Measurements from ENCODE around the gene DNAAF9. TPM values are rescaled to one million over a fixed set of nuclear protein-coding genes. Genes with fewer than 3 reads are reported as not detected.
A peak's percentile ranks its signal among the peaks of the same experiment; 100 is the strongest.

The DNAAF9 gene
- total RNA-seq: 3.7 and 4.5 TPM in 2 replicates

DNA sequence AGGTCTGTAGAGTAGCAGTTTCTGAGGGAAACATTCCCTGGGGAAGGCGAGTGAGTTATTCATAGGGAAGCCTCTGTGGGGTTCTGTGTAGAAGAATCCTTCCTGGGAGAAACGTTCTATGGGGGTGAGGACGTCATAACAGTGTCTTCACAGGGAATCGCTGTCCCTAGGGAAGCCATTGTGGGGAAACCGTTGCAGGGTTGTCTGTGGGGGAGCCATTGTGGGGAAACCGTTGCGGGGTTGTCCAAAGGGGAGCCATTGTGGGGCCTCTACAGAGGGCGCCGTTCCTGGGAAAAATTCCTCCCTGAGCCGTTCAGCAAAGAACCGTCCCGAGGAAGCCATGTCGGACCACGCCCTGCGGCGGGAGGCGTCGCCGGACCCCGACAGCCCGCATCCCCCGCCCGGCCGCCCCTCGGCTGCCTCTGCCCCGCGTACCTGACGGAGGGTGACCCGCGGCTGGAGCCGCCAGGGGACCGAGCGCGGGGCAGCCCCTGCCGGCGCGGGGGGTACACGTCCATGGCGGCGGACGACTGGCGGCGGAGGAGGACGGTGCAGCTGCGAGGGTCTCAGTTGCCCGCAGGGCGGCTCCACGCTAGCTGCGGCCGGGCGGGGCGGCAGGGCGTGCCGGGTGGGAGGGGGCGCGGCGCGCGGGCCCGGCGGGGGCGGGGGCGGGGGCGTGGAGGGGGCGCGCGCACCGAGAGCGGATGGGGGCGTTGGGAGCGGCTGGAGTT, at the start of gene DNAAF9:
TSS of gene DNAAF9 (minus strand) at position 630 of the 731 bp plus-strand sequence. CDS start at position 518, 112 bp downstream.
- intact Hi-C loops (cut with micrococcal nuclease): loop anchor here (1.0 to 10.0 kb wide), 5 partner anchors 64 to 232 kb away; partner anchors contain the start of genes ATRN, LZTS3 and SLC4A11
- no peak for TF ChIP-seq CTCF (IDR thresholded peaks at IDR 0.05)
- Mint-ChIP-seq H3K27ac (peak within 1 kb of the TSS; percentile 91), H3K27me3 (no peaks in the 10 kb centered on the region), H3K4me1 (peaks cover 21% of the 10 kb centered on the region), H3K36me3 (ENCODE audit: low read depth) (peaks cover 5% of the 10 kb centered on the region), H3K4me3 (peak within 1 kb of the TSS; percentile 96), H3K9me3 (no peaks in the 10 kb centered on the region)
- DNase-seq: peak; percentile 68
- ATAC-seq (ENCODE audit: low read depth): peak; percentile 69
- ChIA-PET POLR2A (interaction anchor here (0.7 to 0.8 kb wide), 3 partner anchors 63 to 199 kb away, joined by 3 to 4 read pairs (median 3); no protein-coding TSS in a partner anchor), CTCF (no interaction called here)

DNA sequence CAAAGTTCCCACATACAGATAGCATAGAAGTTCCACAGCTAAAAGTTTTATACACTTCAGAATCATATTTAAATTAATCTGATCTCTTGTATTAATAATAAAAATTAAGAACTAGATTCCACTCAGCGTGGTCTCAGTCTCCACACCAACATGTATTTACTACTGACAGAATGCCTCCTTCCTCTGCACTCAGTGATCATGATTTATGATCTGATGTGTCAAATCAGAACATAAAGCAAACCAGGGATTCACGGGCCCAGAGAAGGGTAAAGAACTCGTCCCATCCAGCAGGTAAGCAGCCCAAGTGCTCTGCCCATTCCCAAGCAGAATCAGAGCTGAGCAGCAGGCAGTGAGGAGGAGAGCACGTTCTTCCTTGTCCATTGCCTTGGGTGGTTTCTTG, 49.2 kb upstream of the DNAAF9 start:
- ATAC-seq (ENCODE audit: low read depth) (no peak), DNase-seq (no peak)
- Mint-ChIP-seq H3K27me3 (peaks cover 13% of the 10 kb centered on the region), H3K27ac (no peak overlapping the region), H3K4me1 (no peaks in the 10 kb centered on the region), H3K9me3 (no peaks in the 10 kb centered on the region), H3K36me3 (ENCODE audit: low read depth) (no peaks in the 10 kb centered on the region), H3K4me3 (no peak overlapping the region)
- ChIA-PET POLR2A (no interaction called here), CTCF (no interaction called here)
- intact Hi-C loops (cut with micrococcal nuclease): no loop called here
- TF ChIP-seq CTCF (IDR thresholded peaks at IDR 0.05): no peak

DNA sequence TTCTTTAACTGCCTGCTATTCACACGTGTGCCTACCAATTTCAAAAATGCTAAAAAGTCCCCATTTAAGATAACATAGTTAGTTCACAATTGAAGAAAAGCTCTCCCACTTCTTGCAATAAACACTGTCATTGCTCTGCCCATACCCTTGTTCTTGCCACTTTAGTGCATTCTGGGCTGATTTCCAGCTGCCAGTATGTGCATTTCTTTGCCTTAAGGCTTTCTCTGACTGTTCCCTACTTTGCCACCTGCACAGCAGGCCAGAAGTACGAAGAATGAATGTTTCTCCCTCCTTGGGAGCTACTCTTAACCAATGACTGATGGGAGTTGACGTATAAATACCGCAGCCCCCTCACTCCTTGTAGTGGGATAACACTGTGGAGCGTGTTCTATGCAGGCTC, 47.4 kb upstream of the DNAAF9 start:
- CTCF ChIA-PET: no interaction called here
- no peak overlapping the region for H3K27ac Mint-ChIP-seq
- ATAC-seq (ENCODE audit: low read depth) (no peak), DNase-seq (no peak)
- H3K36me3 Mint-ChIP-seq (ENCODE audit: low read depth): no peaks in the 10 kb centered on the region
- no peaks in the 10 kb centered on the region for H3K4me1 Mint-ChIP-seq
- H3K9me3 Mint-ChIP-seq: no peaks in the 10 kb centered on the region
- no peak for TF ChIP-seq CTCF (IDR thresholded peaks at IDR 0.05)
- no peak overlapping the region for H3K4me3 Mint-ChIP-seq
- POLR2A ChIA-PET: no interaction called here
- peaks cover 17% of the 10 kb centered on the region for H3K27me3 Mint-ChIP-seq
- intact Hi-C loops (cut with micrococcal nuclease): no loop called here

GRCh38 chr20:3452690-3453089, 45.2 kb upstream of the DNAAF9 start:
- TF ChIP-seq CTCF (IDR thresholded peaks at IDR 0.05): no peak
- H3K9me3 Mint-ChIP-seq: no peaks in the 10 kb centered on the region
- no peaks in the 10 kb centered on the region for H3K4me1 Mint-ChIP-seq
- ChIA-PET CTCF (no interaction called here), POLR2A (no interaction called here)
- intact Hi-C loops (cut with micrococcal nuclease): no loop called here
- peaks cover 20% of the 10 kb centered on the region for H3K27me3 Mint-ChIP-seq
- no peak for DNase-seq
- no peak overlapping the region for H3K27ac Mint-ChIP-seq
- ATAC-seq (ENCODE audit: low read depth): no peak
- H3K4me3 Mint-ChIP-seq: no peak overlapping the region
- no peaks in the 10 kb centered on the region for H3K36me3 Mint-ChIP-seq (ENCODE audit: low read depth)

DNA sequence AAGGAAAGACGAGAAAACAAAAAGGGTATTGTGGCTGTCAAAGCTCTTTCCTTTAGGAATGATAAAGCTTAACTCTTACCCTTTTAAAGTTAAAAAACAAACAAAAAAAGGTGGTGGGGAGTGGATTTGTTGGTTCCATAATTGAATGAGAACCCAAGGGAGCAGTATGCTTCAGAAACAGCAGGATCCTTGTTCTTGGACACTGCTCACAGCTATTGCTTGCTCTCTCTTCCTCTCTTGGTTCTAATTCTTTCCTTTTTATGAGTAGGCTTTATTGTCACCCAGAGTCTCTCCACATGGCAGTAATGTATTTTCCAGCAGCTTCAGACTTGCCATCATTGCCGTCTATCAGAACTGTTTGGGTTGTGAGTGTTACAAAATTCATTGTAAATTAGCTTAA, 44.7 kb upstream of the DNAAF9 start:
- intact Hi-C loops (cut with micrococcal nuclease): no loop called here
- ChIA-PET CTCF (no interaction called here), POLR2A (no interaction called here)
- no peak overlapping the region for H3K27ac Mint-ChIP-seq
- H3K9me3 Mint-ChIP-seq: no peaks in the 10 kb centered on the region
- ATAC-seq (ENCODE audit: low read depth) (no peak), DNase-seq (no peak)
- no peak overlapping the region for H3K4me3 Mint-ChIP-seq
- H3K27me3 Mint-ChIP-seq: peaks cover 18% of the 10 kb centered on the region
- H3K4me1 Mint-ChIP-seq: no peaks in the 10 kb centered on the region
- H3K36me3 Mint-ChIP-seq (ENCODE audit: low read depth): no peaks in the 10 kb centered on the region
- no peak for TF ChIP-seq CTCF (IDR thresholded peaks at IDR 0.05)

Measured in activated B cell treated with CpG ODN at 0.5 μM for 24 hours (primary cell).